BLaER1 treated with 17β-estradiol and CSF1 and Interleukin-3, amounts not matched to agents 10 nM and 100 nM (cell line): ENCODE results near the gene TMC6.

Experiments used
- H3K27ac ChIP-seq, 11 experiments: shearing (Covaris generic); formaldehyde crosslinking; 2 replicates each; pipeline ENCODE4 v1.8.1; 2022
- H3K27me3 ChIP-seq, 11 experiments: shearing (Covaris generic); formaldehyde crosslinking; 2 replicates each; pipeline ENCODE4 v1.8.1; 2022
- H3K36me3 ChIP-seq, 11 experiments: shearing (Covaris generic); formaldehyde crosslinking; 2 replicates each; pipeline ENCODE4 v1.8.1; 2022
- H3K4me1 ChIP-seq, 10 experiments: shearing (Covaris generic); formaldehyde crosslinking; 2 replicates each; pipeline ENCODE4 v1.8.1; 2022
- H3K4me2 ChIP-seq, 11 experiments: shearing (Covaris generic); formaldehyde crosslinking; 2 replicates each; pipeline ENCODE4 v1.8.1; 2022
- H3K4me3 ChIP-seq, 10 experiments: shearing (Covaris generic); formaldehyde crosslinking; 2 replicates each; pipeline ENCODE4 v1.8.1; 2022
- H3K9ac ChIP-seq, 11 experiments: shearing (Covaris generic); formaldehyde crosslinking; 2 replicates each; pipeline ENCODE4 v1.8.1; 2022
- H3K9me3 ChIP-seq, 11 experiments: shearing (Covaris generic); formaldehyde crosslinking; replicated peaks in 1 of 11; 2 replicates each; pipeline ENCODE4 v1.8.1; 2022
- H4K20me1 ChIP-seq, 11 experiments: shearing (Covaris generic); formaldehyde crosslinking; 2 replicates each; pipeline ENCODE4 v1.8.1; 2022
- Cebpa-rat ChIP-seq, 11 experiments: shearing (Covaris generic); IDR thresholded peaks; 2 replicates each; pipeline ENCODE4 v1.8.1; 2022

TMC6 gene

GRCh38 chr17:78164748-78165607, 36.4 kb upstream of the TMC6 start:
- Histone ChIP-seq H3K4me1 (peaks cover 11 to 31% (median 22%) of the 10 kb centered on the region in 10 experiments), H3K9ac (no peak overlapping the region; a peak in 1 of 22 replicates), H3K27ac (no peak overlapping the region), H3K27me3 (no peaks in the 10 kb centered on the region), H3K4me3 (no peak overlapping the region), H4K20me1 (peaks cover 9 to 12% (median 10%) of the 10 kb centered on the region in 11 experiments), H3K9me3 (no peaks in the 10 kb centered on the region), H3K36me3 (no peaks in the 10 kb centered on the region), H3K4me2 (no peak overlapping the region)
- no peak for TF ChIP-seq Cebpa-rat (IDR thresholded peaks at IDR 0.05)

GRCh38 chr17:78163881-78164747, 35.6 kb upstream of the TMC6 start:
- Histone ChIP-seq H3K36me3 (no peaks in the 10 kb centered on the region), H3K4me2 (no peak overlapping the region), H3K4me3 (no peak overlapping the region), H3K27me3 (no peaks in the 10 kb centered on the region), H3K9ac (no peak overlapping the region; a peak in 1 of 22 replicates), H3K4me1 (peaks cover 13 to 31% (median 20%) of the 10 kb centered on the region in 10 experiments), H3K9me3 (no peaks in the 10 kb centered on the region), H3K27ac (no peak overlapping the region), H4K20me1 (peaks cover under 1 to 3% (median 2%) of the 10 kb centered on the region in 11 experiments; a peak in 15 of 22 replicates)
- TF ChIP-seq Cebpa-rat (IDR thresholded peaks at IDR 0.05) = no peak

DNA sequence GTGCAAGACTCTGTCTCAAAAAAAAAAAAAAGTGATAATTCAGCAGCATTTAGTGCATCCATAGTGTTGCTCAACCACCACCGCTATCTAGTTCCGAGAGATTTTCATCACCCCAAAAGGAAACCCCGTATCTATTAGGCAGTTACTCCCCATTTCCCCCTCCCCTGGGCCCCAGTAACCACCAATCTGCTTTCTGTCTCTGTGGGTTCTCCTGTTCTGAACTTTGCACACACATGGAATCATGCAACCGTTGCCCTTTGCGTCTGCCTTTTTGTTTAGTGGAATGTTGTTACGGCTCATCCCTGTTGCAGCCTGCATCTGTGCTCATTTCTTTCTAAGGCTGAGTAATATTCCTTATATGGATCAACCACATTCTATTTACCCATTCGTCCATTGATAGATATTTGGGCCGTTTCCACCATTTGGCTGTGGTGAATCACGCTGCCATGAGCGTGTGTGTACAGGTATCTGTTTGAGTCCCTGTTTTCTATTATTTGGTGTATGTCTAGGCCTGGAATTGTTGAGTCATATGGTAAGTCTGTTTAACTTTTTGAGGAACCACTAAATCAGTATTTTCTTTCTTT, 31.1 kb upstream of the TMC6 start:
- peak overlapping the region in 4 of 11 experiments; percentile 68 to 73 (median 70); a peak in 3 of 22 replicates for H3K27ac ChIP-seq
- no peaks in the 10 kb centered on the region for H4K20me1 ChIP-seq
- H3K4me1 ChIP-seq = peaks cover 42 to 62% (median 51%) of the 10 kb centered on the region in 10 experiments
- H3K9me3 ChIP-seq = no peaks in the 10 kb centered on the region; a peak in 1 of 22 replicates
- H3K27me3 ChIP-seq = no peaks in the 10 kb centered on the region
- no peaks in the 10 kb centered on the region for H3K36me3 ChIP-seq
- H3K9ac ChIP-seq = no peak overlapping the region
- H3K4me2 ChIP-seq = peak overlapping the region in 9 of 11 experiments; percentile 14 to 76 (median 58); a peak in 14 of 22 replicates
- TF ChIP-seq Cebpa-rat (IDR thresholded peaks at IDR 0.05) = no peak
- H3K4me3 ChIP-seq = no peak overlapping the region

GRCh38 chr17:78154903-78155811, 26.6 kb upstream of the TMC6 start:
- TF ChIP-seq Cebpa-rat (IDR thresholded peaks at IDR 0.05) = peak in 2 of 11 experiments; percentile 18 to 23; a peak in 3 of 22 replicates
- Histone ChIP-seq H3K9me3 (no peaks in the 10 kb centered on the region; a peak in 1 of 22 replicates), H3K4me3 (no peak overlapping the region), H4K20me1 (no peaks in the 10 kb centered on the region), H3K27ac (peak overlapping the region; percentile 29 to 85 (median 70); a peak in 17 of 22 replicates), H3K27me3 (no peaks in the 10 kb centered on the region), H3K4me2 (peak overlapping the region; percentile 27 to 87 (median 47); a peak in 21 of 22 replicates), H3K36me3 (no peaks in the 10 kb centered on the region), H3K9ac (peak overlapping the region in 8 of 11 experiments; percentile 2 to 68 (median 37); a peak in 10 of 22 replicates), H3K4me1 (peaks cover 45 to 92% (median 63%) of the 10 kb centered on the region in 10 experiments)

DNA sequence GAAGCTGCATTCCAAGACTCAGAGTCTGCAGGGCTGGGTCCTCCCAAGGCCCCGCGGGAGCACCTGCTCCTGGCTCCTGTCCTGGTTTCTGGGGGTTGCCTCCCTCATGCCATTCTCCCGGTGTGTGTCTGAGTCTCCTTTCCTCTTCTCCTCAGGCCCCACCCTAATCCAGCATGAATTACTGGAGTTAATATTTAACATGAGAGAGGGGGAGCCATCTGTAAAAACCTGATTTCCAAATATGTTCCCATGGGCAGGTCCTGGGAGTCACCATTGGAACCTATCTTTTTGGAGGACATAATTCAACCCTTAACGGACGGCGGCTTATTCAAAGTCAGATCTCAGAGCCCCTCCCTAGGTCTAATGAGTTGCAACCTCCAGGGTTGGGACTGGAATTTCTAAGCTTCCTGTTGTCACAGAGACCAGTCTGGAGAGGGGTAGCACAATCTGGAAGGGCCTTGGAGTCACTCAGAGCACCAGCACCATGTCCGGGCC, 23.0 kb upstream of the TMC6 start:
- H3K4me3 ChIP-seq = no peak overlapping the region
- no peaks in the 10 kb centered on the region for H3K9me3 ChIP-seq
- TF ChIP-seq Cebpa-rat (IDR thresholded peaks at IDR 0.05) = no peak
- H4K20me1 ChIP-seq = no peaks in the 10 kb centered on the region
- H3K4me2 ChIP-seq = peak overlapping the region in 3 of 11 experiments; percentile 35 to 80 (median 55); a peak in 5 of 22 replicates
- 0 out of 22 replicates have a peak overlapping the region, but pooled peaks of 1 of the 11 experiments have one; percentile 7 for H3K9ac ChIP-seq
- no peaks in the 10 kb centered on the region for H3K36me3 ChIP-seq
- H3K4me1 ChIP-seq = peaks cover 35 to 81% (median 45%) of the 10 kb centered on the region in 10 experiments
- H3K27me3 ChIP-seq = no peaks in the 10 kb centered on the region
- H3K27ac ChIP-seq = no peak overlapping the region

- Histone ChIP-seq H3K27me3 (no peaks in the 10 kb centered on the region), H3K9me3 (no peaks in the 10 kb centered on the region), H4K20me1 (peaks cover 0 to 11% (median 0%) of the 10 kb centered on the region in 11 experiments; a peak in 3 of 22 replicates), H3K4me2 (peak overlapping the region in 3 of 11 experiments; percentile 11 to 57 (median 43); a peak in 5 of 22 replicates), H3K4me3 (no peak overlapping the region), H3K4me1 (peaks cover 33 to 82% (median 43%) of the 10 kb centered on the region in 10 experiments; a peak in 19 of 20 replicates), H3K36me3 (no peaks in the 10 kb centered on the region), H3K27ac (no peak overlapping the region), H3K9ac (no peak overlapping the region)
- TF ChIP-seq Cebpa-rat (IDR thresholded peaks at IDR 0.05) = no peak
These were observed 19.9 kb upstream of the TMC6 start for GRCh38 chr17:78148286-78149016.

- Histone ChIP-seq H3K36me3 (peaks cover 0 to 4% (median 0%) of the 10 kb centered on the region in 11 experiments; a peak in 5 of 22 replicates), H3K4me1 (peaks cover 28 to 82% (median 39%) of the 10 kb centered on the region in 10 experiments; a peak in 19 of 20 replicates), H3K9me3 (no peaks in the 10 kb centered on the region), H3K4me3 (no peak overlapping the region), H3K27me3 (no peaks in the 10 kb centered on the region), H3K9ac (peak overlapping the region in 5 of 11 experiments; percentile 4 to 47 (median 11); a peak in 5 of 22 replicates), H3K27ac (no peak overlapping the region), H3K4me2 (peak overlapping the region; percentile 2 to 57 (median 28); a peak in 18 of 22 replicates), H4K20me1 (peaks cover 0 to 19% (median 0%) of the 10 kb centered on the region in 11 experiments; a peak in 3 of 22 replicates)
- no peak for TF ChIP-seq Cebpa-rat (IDR thresholded peaks at IDR 0.05)
These were observed 18.9 kb upstream of the TMC6 start for GRCh38 chr17:78147315-78147998.
